GM06990 (cell line): ENCODE results near the gene ITFG1.
A peak's percentile ranks its signal among the peaks of the same experiment; 100 is the strongest.

ENCODE experiments used
- DNase-seq: peaks from one replicate; pipeline ENCODE4 v3.0.0-alpha.2; 2011; ENCODE audit not compliant: insufficient read length; ENCODE audit errors: extremely low read depth
- H3K27me3 ChIP-seq: replicated peaks from 2 replicates; pipeline ENCODE4 v1.6.0; 2011; ENCODE audit warnings: low read length; ENCODE audit not compliant: control insufficient read depth, insufficient read depth
- H3K36me3 ChIP-seq: 2 replicates; pipeline ENCODE4 v1.5.1; 2011; ENCODE audit warnings: low read length; ENCODE audit not compliant: control insufficient read depth, insufficient read depth
- H3K4me3 ChIP-seq: replicated peaks from 2 replicates; pipeline ENCODE4 v1.5.1; 2011; ENCODE audit warnings: low read depth, mild to moderate bottlenecking, control low read depth, low read length
- CTCF ChIP-seq: IDR thresholded peaks from 2 replicates; pipeline ENCODE4 v1.5.1; 2011; ENCODE audit warnings: low read length, control low read depth, mild to moderate bottlenecking, inconsistent platforms; ENCODE audit not compliant: insufficient read depth, poor library complexity, severe bottlenecking

The ITFG1 gene

GRCh38 chr16:47395733-47396498, 64.9 kb downstream of the ITFG1 start:
- Histone ChIP-seq H3K4me3 (no peak overlapping the region), H3K27me3 (no peaks in the 10 kb centered on the region), H3K36me3 (no peaks in the 10 kb centered on the region)
- no peak for DNase-seq
- TF ChIP-seq CTCF, result no peak

GRCh38 chr16:47392081-47392480, 68.8 kb downstream of the ITFG1 start:
- no peak overlapping the region for H3K4me3 ChIP-seq
- no peaks in the 10 kb centered on the region for H3K27me3 ChIP-seq
- no peaks in the 10 kb centered on the region for H3K36me3 ChIP-seq
- DNase-seq, result peak; percentile 30
- no peak for TF ChIP-seq CTCF

GRCh38 chr16:47388705-47389104, 72.2 kb downstream of the ITFG1 start:
- DNase-seq, result no peak
- Histone ChIP-seq H3K27me3 (no peaks in the 10 kb centered on the region), H3K4me3 (no peak overlapping the region), H3K36me3 (no peaks in the 10 kb centered on the region)
- no peak for TF ChIP-seq CTCF

- no peaks in the 10 kb centered on the region; the same call in 1 of the 2 replicates for H3K36me3 ChIP-seq
- no peak for TF ChIP-seq CTCF
- no peak for DNase-seq
Measured at GRCh38 chr16:47387026-47387734, 73.7 kb downstream of the ITFG1 start.

GRCh38 chr16:47386201-47386718, 74.6 kb downstream of the ITFG1 start:
- TF ChIP-seq CTCF, result no peak
- H3K36me3 ChIP-seq, result no peaks in the 10 kb centered on the region; the same call in 1 of the 2 replicates
- H3K4me3 ChIP-seq, result no peak overlapping the region
- no peaks in the 10 kb centered on the region for H3K27me3 ChIP-seq
- no peak for DNase-seq

More at GRCh38 chr16:47387026-47387734, 73.7 kb downstream of the ITFG1 start:
- no peaks in the 10 kb centered on the region for H3K27me3 ChIP-seq
- no peak overlapping the region for H3K4me3 ChIP-seq
